Measurements from ENCODE around the gene IL4I1.

Gene IL4I1

DNA sequence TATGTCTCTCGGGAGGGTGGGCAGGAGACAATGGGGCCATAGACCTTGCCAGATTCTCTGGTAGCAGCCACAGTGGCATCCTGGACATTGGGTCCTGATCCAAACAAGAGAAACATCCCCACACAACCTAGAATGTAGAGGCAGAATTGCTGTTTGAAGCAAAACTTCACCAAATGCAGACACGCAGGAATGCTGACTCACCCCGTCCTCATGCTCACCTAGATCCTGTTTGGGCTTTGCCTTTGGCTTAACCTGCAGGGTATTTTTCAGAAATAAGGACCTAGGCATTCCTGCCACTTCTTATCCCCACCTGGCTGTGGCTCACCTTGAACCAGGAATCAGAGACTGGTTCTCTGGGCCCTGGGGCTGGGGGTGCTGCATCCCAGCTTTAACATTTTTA, 11.9 kb downstream of the IL4I1 start:
- no peak overlapping the region for H3K4me3 ChIP-seq (ENCODE audit: low read depth, low read length)
- H3K27me3 ChIP-seq (ENCODE audit: insufficient read depth, low read length) = no peaks in the 10 kb centered on the region
- H3K79me2 ChIP-seq (ENCODE audit: control insufficient read depth, insufficient read depth, low read length, unreplicated experiment) = no peaks in the 10 kb centered on the region
- H3K36me3 ChIP-seq (ENCODE audit: insufficient read depth, low read length) = peaks cover 15% of the 10 kb centered on the region; the same call in 1 of the 2 replicates
- no peak overlapping the region for H3K27ac ChIP-seq (ENCODE audit: low read depth, low read length)
- H2AFZ ChIP-seq (ENCODE audit: low read length, unreplicated experiment) = no peak overlapping the region
- no peaks in the 10 kb centered on the region for H3K4me1 ChIP-seq (ENCODE audit: control insufficient read depth, insufficient read depth, low read length, unreplicated experiment)

DNA sequence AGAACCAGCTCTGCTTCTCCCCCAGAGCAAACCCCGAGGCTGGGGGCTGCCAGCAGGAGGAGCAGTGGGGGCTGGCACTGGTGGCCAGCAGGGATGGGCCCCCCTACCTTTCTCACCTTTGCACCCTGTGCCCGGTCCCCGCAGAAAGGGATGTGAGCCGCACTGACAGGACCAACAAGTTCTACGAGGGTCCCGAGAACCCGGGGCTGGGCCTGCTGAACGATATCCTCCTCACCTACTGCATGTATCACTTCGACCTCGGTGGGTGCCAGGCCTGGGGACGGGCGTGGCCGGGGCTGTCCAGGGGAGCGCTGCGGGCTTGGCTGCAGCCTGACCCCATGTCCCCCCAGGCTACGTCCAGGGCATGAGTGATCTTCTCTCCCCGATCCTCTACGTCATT, 12.6 kb downstream of the IL4I1 start:
- H3K36me3 ChIP-seq (ENCODE audit: insufficient read depth, low read length) = peaks cover 15% of the 10 kb centered on the region; the same call in 1 of the 2 replicates
- no peaks in the 10 kb centered on the region for H3K79me2 ChIP-seq (ENCODE audit: control insufficient read depth, insufficient read depth, low read length, unreplicated experiment)
- no peaks in the 10 kb centered on the region for H3K4me1 ChIP-seq (ENCODE audit: control insufficient read depth, insufficient read depth, low read length, unreplicated experiment)
- no peaks in the 10 kb centered on the region for H3K27me3 ChIP-seq (ENCODE audit: insufficient read depth, low read length)
- no peak overlapping the region for H3K4me3 ChIP-seq (ENCODE audit: low read depth, low read length)
- H3K27ac ChIP-seq (ENCODE audit: low read depth, low read length) = no peak overlapping the region
- H2AFZ ChIP-seq (ENCODE audit: low read length, unreplicated experiment) = no peak overlapping the region

DNA sequence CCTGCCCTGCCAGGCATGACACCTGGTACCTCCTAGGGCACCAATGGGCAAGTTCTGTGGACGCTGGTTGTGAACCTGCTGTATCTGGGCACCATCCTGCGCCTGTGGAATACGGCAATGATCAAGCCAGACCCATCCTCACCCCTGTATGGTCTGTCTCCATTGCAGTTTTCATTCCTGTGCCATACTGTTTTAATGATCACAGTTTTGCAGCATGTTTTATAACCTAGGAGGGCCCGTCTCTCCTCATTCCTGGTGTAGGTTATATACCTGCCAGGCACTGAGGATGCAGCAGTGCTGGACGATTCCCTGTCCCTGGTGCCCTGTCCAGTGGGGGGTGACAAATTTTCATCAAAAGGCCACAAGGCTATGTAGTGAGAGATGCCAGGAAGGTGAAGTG, 13.6 kb downstream of the IL4I1 start:
- Histone ChIP-seq H3K4me3 (ENCODE audit: low read depth, low read length) (no peak overlapping the region), H3K36me3 (ENCODE audit: insufficient read depth, low read length) (peaks cover 15% of the 10 kb centered on the region; the same call in 1 of the 2 replicates), H3K27me3 (ENCODE audit: insufficient read depth, low read length) (no peaks in the 10 kb centered on the region), H3K79me2 (ENCODE audit: control insufficient read depth, insufficient read depth, low read length, unreplicated experiment) (no peaks in the 10 kb centered on the region), H3K27ac (ENCODE audit: low read depth, low read length) (no peak overlapping the region), H3K4me1 (ENCODE audit: control insufficient read depth, insufficient read depth, low read length, unreplicated experiment) (peaks cover 4% of the 10 kb centered on the region), H2AFZ (ENCODE audit: low read length, unreplicated experiment) (no peak overlapping the region)

DNA sequence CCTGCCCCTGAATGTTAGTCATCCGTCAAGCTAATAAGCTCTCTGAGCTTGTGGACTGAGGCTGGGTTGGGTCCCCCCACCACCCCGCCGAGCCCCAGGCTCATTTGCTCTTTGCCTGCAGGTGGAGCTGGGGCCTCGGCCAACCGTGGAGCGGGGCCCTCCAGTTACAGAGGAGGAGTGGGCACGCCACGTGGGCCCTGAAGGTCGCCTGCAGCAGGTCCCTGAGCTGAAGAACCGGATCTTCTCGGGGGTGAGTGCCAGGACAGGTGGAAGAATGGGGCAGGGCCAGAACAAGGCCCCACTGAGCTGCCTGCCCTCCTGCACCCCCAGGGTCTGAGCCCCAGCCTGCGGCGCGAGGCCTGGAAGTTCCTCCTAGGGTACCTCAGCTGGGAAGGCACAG, 14.0 kb downstream of the IL4I1 start:
- Histone ChIP-seq H3K36me3 (ENCODE audit: insufficient read depth, low read length) (peaks cover 15% of the 10 kb centered on the region; the same call in 1 of the 2 replicates), H3K4me1 (ENCODE audit: control insufficient read depth, insufficient read depth, low read length, unreplicated experiment) (peaks cover 4% of the 10 kb centered on the region), H2AFZ (ENCODE audit: low read length, unreplicated experiment) (no peak overlapping the region), H3K79me2 (ENCODE audit: control insufficient read depth, insufficient read depth, low read length, unreplicated experiment) (no peaks in the 10 kb centered on the region), H3K4me3 (ENCODE audit: low read depth, low read length) (no peak overlapping the region), H3K27me3 (ENCODE audit: insufficient read depth, low read length) (no peaks in the 10 kb centered on the region), H3K27ac (ENCODE audit: low read depth, low read length) (no peak overlapping the region)

DNA sequence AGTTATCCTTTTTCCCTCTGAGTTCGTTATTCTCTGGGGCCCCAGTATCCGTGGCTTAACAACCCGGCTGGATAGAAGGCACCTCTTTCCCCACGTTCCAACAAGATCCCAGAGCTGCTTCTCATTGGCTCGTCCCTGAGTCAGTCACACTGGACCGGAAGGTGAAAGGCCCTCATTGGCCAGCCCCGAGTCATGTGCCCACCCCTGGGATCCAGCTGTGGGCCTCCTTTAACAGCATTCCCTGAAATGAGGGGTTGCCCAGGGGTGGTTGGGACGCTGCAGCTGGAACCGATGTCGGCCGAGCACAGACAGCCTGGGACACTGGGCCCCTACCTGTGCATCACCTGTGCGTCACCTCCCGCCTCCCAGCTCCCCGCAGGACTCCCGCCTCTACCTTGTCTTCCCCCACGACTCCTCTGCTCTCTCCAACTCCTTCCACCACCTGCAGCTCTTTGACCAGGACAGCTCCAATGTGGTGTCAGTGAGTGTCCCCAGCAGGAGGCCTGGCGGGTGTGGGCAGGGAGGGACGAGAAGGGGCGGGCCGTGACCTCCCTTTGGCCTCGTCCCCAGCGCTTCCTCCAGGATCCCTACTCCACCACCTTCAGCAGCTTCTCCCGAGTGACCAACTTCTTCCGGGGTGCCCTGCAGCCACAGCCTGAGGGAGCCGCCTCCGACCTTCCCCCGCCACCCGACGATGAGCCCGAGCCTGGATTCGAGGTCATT, 14.9 kb downstream of the IL4I1 start:
- no peak overlapping the region for H2AFZ ChIP-seq (ENCODE audit: low read length, unreplicated experiment)
- H3K36me3 ChIP-seq (ENCODE audit: insufficient read depth, low read length) = peaks cover 15% of the 10 kb centered on the region; the same call in 1 of the 2 replicates

DNA sequence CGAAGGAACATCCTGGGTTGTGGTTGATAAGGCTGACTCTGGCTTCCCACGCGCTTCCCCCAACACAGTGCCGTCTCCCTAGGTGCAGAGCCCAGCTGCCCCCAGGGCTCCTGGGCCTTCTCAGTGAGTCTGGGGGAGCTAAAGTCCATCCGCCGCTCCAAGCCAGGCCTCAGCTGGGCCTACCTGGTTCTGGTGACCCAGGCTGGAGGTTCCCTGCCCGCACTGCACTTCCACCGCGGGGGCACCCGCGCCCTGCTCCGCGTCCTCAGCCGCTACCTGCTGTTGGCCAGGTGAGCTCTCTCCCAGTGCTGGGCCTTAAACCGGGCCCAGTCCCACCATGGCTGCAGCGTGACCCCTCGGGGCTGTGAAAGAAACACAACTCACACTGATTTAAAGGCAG, 15.5 kb downstream of the IL4I1 start:
- Histone ChIP-seq H3K79me2 (ENCODE audit: control insufficient read depth, insufficient read depth, low read length, unreplicated experiment) (peaks cover 1% of the 10 kb centered on the region), H3K4me3 (ENCODE audit: low read depth, low read length) (no peak overlapping the region), H3K4me1 (ENCODE audit: control insufficient read depth, insufficient read depth, low read length, unreplicated experiment) (peaks cover 4% of the 10 kb centered on the region), H3K27me3 (ENCODE audit: insufficient read depth, low read length) (no peaks in the 10 kb centered on the region), H2AFZ (ENCODE audit: low read length, unreplicated experiment) (no peak overlapping the region), H3K27ac (ENCODE audit: low read depth, low read length) (no peak overlapping the region), H3K36me3 (ENCODE audit: insufficient read depth, low read length) (peaks cover 15% of the 10 kb centered on the region; the same call in 1 of the 2 replicates)

More for the DNA sequence above, 14.9 kb downstream of the IL4I1 start:
- Histone ChIP-seq H3K27me3 (ENCODE audit: insufficient read depth, low read length) (no peaks in the 10 kb centered on the region), H3K4me1 (ENCODE audit: control insufficient read depth, insufficient read depth, low read length, unreplicated experiment) (peaks cover 4% of the 10 kb centered on the region), H3K27ac (ENCODE audit: low read depth, low read length) (no peak overlapping the region), H3K4me3 (ENCODE audit: low read depth, low read length) (no peak overlapping the region), H3K79me2 (ENCODE audit: control insufficient read depth, insufficient read depth, low read length, unreplicated experiment) (no peaks in the 10 kb centered on the region)

DNA sequence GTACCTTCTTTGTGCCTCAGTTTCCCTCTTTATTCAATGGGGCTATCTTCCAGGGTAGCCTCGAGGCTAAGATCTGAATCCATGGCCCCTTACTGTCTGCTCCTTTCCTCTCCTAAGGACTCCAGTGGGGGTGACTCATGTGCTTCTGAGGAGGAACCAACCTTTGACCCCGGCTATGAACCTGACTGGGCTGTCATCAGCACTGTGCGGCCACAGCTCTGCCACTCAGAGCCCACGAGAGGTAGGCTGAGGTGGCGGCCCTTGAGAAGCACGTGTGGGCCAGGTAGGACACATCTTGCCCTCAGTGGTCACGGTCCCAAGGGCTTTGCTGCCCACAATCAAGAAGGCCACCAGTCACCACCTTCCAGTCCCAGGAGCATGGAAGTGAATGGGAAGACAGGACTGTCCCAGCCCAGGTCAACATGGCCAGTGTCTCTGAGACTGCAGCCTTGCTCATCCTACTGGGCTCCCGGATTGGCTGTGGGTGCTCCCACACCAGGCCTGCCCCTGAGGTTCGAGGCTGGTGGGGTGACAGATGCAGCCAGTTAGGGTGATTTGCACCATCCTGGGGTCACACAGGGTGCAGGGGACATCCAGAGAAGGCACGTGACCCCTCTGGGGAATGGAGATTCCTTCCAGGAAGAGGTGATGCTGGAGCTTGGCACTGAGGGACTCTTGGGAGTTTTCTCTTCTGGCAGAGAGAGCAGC, 16.4 kb downstream of the IL4I1 start:
- Histone ChIP-seq H3K4me3 (ENCODE audit: low read depth, low read length) (no peak overlapping the region), H3K4me1 (ENCODE audit: control insufficient read depth, insufficient read depth, low read length, unreplicated experiment) (peaks cover 8% of the 10 kb centered on the region), H3K27ac (ENCODE audit: low read depth, low read length) (no peak overlapping the region), H2AFZ (ENCODE audit: low read length, unreplicated experiment) (no peak overlapping the region), H3K79me2 (ENCODE audit: control insufficient read depth, insufficient read depth, low read length, unreplicated experiment) (peaks cover 10% of the 10 kb centered on the region), H3K36me3 (ENCODE audit: insufficient read depth, low read length) (peaks cover 15% of the 10 kb centered on the region; the same call in 1 of the 2 replicates), H3K27me3 (ENCODE audit: insufficient read depth, low read length) (no peaks in the 10 kb centered on the region)

DNA sequence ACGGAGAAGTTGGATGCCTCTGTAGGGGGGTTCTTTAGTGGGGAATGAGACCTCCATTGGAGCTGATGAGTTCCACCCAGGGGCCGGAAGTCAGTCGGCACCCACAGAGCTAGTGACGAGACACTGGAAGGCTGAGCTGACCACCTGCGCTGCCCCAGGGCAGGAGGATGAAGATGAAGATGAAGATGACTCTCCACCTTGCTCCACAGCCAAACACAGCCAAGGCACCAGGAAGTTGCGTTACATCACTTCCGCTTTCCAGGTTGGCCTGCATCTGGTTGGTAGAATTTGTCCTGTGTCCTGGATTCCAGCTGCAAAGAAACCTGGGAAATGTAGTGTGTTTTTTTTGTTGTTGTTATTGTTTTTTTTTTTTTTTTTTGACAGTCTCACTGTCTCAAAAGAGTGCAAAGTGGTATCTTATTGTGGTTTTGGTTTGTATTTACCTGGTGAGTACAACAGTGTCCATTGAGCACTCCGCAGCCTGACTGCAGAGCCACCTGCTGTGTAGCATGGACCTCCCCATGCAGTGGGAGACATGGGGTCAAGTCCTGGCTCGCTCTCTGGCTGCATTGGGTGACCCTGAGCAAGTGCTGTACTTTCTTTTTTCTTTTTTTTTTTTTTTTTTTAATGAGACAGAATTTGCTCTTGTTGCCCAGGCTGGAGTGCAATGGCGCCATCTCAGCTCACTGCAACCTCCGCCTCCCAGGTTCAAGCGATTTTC, 17.3 kb downstream of the IL4I1 start:
- H3K4me3 ChIP-seq (ENCODE audit: low read depth, low read length) = no peak overlapping the region; the same call in 1 of the 2 replicates
- H3K27ac ChIP-seq (ENCODE audit: low read depth, low read length) = no peak overlapping the region
- peaks cover 15% of the 10 kb centered on the region; the same call in 1 of the 2 replicates for H3K36me3 ChIP-seq (ENCODE audit: insufficient read depth, low read length)
- H3K79me2 ChIP-seq (ENCODE audit: control insufficient read depth, insufficient read depth, low read length, unreplicated experiment) = peaks cover 17% of the 10 kb centered on the region
- H3K4me1 ChIP-seq (ENCODE audit: control insufficient read depth, insufficient read depth, low read length, unreplicated experiment) = peaks cover 13% of the 10 kb centered on the region
- H3K27me3 ChIP-seq (ENCODE audit: insufficient read depth, low read length) = no peaks in the 10 kb centered on the region
- no peak overlapping the region for H2AFZ ChIP-seq (ENCODE audit: low read length, unreplicated experiment)

DNA sequence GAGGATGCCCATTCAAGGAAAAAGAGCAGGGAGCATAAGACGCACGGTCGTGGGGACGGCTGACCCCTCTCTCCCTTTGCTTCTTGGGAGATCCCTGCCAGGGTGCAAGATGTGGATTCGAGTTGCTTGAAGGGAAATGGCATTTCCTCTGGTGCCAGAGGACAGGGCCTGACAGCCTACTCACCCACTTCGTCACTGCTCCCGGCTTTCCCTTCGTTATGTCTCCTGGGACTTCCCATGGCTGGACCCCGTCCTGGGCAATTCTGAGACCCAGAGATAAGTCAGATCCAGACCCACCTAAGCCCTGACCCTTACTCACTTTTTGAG, 18.0 kb downstream of the IL4I1 start:
- H3K4me1 ChIP-seq (ENCODE audit: control insufficient read depth, insufficient read depth, low read length, unreplicated experiment) = peaks cover 13% of the 10 kb centered on the region
- peaks cover 15% of the 10 kb centered on the region; the same call in 1 of the 2 replicates for H3K36me3 ChIP-seq (ENCODE audit: insufficient read depth, low read length)
- peaks cover 19% of the 10 kb centered on the region for H3K79me2 ChIP-seq (ENCODE audit: control insufficient read depth, insufficient read depth, low read length, unreplicated experiment)
- H2AFZ ChIP-seq (ENCODE audit: low read length, unreplicated experiment) = no peak overlapping the region
- H3K4me3 ChIP-seq (ENCODE audit: low read depth, low read length) = peak overlapping the region; percentile 96
- H3K27ac ChIP-seq (ENCODE audit: low read depth, low read length) = no peak overlapping the region
- H3K27me3 ChIP-seq (ENCODE audit: insufficient read depth, low read length) = no peaks in the 10 kb centered on the region

DNA sequence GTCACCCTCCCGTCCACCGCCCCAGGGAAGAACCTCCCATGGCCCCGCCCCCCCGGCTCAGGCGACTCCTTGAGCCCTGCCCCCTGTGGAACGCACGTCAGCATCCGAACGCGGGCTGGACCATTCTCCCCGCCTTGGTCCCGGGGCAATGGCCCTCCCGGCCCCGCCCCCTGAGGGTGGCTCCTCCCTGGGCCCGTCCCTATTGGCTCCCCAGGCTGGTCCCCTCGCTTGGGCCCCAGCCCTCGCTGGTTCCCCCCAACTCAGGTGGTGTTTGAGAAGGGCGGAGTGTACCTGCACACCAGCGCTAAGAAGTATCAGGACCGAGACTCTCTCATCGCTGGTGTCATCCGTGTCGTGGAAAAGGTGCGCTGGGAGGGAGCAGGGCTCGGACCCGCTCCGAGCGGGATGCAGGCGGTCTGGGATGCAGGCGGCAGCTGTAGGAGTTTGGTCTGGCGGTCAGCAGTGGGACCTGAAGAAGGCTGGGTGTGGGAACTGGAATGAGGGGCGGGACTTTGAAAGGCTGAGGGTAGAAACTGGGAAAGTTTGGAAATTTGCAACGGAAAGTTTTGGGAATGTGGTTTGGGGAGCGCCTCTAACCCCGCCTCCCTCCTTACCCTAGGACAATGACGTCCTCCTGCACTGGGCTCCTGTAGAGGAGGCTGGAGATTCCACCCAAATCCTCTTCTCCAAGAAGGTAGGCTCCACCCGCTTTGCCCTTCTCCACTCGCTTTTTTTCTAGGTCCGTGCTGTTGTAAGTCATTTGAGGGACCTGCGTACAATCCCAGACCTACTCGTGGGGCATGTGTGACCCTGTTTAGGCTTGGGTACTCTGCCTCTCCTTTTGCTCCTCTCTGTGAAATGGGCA, 18.6 kb downstream of the IL4I1 start:
- Histone ChIP-seq H3K36me3 (ENCODE audit: insufficient read depth, low read length) (peaks cover 11% of the 10 kb centered on the region; the same call in 1 of the 2 replicates), H3K79me2 (ENCODE audit: control insufficient read depth, insufficient read depth, low read length, unreplicated experiment) (peaks cover 19% of the 10 kb centered on the region), H3K27me3 (ENCODE audit: insufficient read depth, low read length) (no peaks in the 10 kb centered on the region), H3K27ac (ENCODE audit: low read depth, low read length) (peak overlapping the region; percentile 96), H3K4me1 (ENCODE audit: control insufficient read depth, insufficient read depth, low read length, unreplicated experiment) (peaks cover 13% of the 10 kb centered on the region), H3K4me3 (ENCODE audit: low read depth, low read length) (peak overlapping the region; percentile 96), H2AFZ (ENCODE audit: low read length, unreplicated experiment) (peak overlapping the region; percentile 88)
